ENCODE results near the gene KLF2.
"Not testable (repeated sequence)": the region's sequence is repeated elsewhere in the genome, so short reads cannot be mapped to it uniquely, and the experiment has no call there.

KLF2 gene

GRCh38 chr19:16336571-16336970 lies 11.9 kb downstream of the KLF2 start:
- no peak for DNase-seq (ENCODE audit: low read depth in 3 of 3, low spot score in 1 of 3)

- no peak for DNase-seq (ENCODE audit: low read depth in 3 of 3, low spot score in 1 of 3)
Observed at GRCh38 chr19:16337809-16338469, 13.3 kb downstream of the KLF2 start.

- no peak for DNase-seq (ENCODE audit: low read depth in 3 of 3, low spot score in 1 of 3)
Observed at GRCh38 chr19:16338470-16339360, 14.1 kb downstream of the KLF2 start.

GRCh38 chr19:16339361-16339725 lies 14.7 kb downstream of the KLF2 start:
- no peak for DNase-seq (ENCODE audit: low read depth in 3 of 3, low spot score in 1 of 3)

GRCh38 chr19:16340092-16340491 lies 15.5 kb downstream of the KLF2 start:
- no peak for DNase-seq (ENCODE audit: low read depth in 3 of 3, low spot score in 1 of 3)

GRCh38 chr19:16340654-16341053 lies 16.0 kb downstream of the KLF2 start:
- DNase-seq (ENCODE audit: low read depth in 3 of 3, low spot score in 1 of 3): no peak

- no peak for DNase-seq (ENCODE audit: low read depth in 3 of 3, low spot score in 1 of 3)
Observed at GRCh38 chr19:16342002-16342715, 17.5 kb downstream of the KLF2 start.

GRCh38 chr19:16343156-16343555 lies 18.5 kb downstream of the KLF2 start:
- no peak for DNase-seq (ENCODE audit: low read depth in 3 of 3, low spot score in 1 of 3)

- DNase-seq (ENCODE audit: low read depth in 3 of 3, low spot score in 1 of 3): no peak
Observed at GRCh38 chr19:16345457-16345856, 20.8 kb downstream of the KLF2 start.

GRCh38 chr19:16347099-16347498 lies 22.5 kb downstream of the KLF2 start:
- DNase-seq (ENCODE audit: low read depth in 3 of 3, low spot score in 1 of 3): not testable (repeated sequence)

GRCh38 chr19:16347706-16348105 lies 23.1 kb downstream of the KLF2 start:
- DNase-seq (ENCODE audit: low read depth in 3 of 3, low spot score in 1 of 3): no peak

GRCh38 chr19:16349551-16350152 lies 25.0 kb downstream of the KLF2 start:
- no peak for DNase-seq (ENCODE audit: low read depth in 3 of 3, low spot score in 1 of 3)

GRCh38 chr19:16351133-16351809 lies 26.6 kb downstream of the KLF2 start:
- DNase-seq (ENCODE audit: low read depth in 3 of 3, low spot score in 1 of 3): no peak

- no peak for DNase-seq (ENCODE audit: low read depth in 3 of 3, low spot score in 1 of 3)
Observed at GRCh38 chr19:16355293-16356043, 30.8 kb downstream of the KLF2 start.

GRCh38 chr19:16358456-16358855 lies 33.8 kb downstream of the KLF2 start:
- DNase-seq (ENCODE audit: low read depth in 3 of 3, low spot score in 1 of 3): no peak

GRCh38 chr19:16359074-16359473 lies 34.4 kb downstream of the KLF2 start:
- no peak for DNase-seq (ENCODE audit: low read depth in 3 of 3, low spot score in 1 of 3)

GRCh38 chr19:16359964-16360363 lies 35.3 kb downstream of the KLF2 start:
- DNase-seq (ENCODE audit: low read depth in 3 of 3, low spot score in 1 of 3): no peak

GRCh38 chr19:16360738-16361137 lies 36.1 kb downstream of the KLF2 start:
- DNase-seq (ENCODE audit: low read depth in 3 of 3, low spot score in 1 of 3): no peak

GRCh38 chr19:16361254-16361653 lies 36.6 kb downstream of the KLF2 start:
- no peak for DNase-seq (ENCODE audit: low read depth in 3 of 3, low spot score in 1 of 3)

- no peak for DNase-seq (ENCODE audit: low read depth in 3 of 3, low spot score in 1 of 3)
Observed at GRCh38 chr19:16361926-16362325, 37.3 kb downstream of the KLF2 start.

All from stimulated activated CD4-positive, alpha-beta T cell treated with anti-CD3 and anti-CD28 coated beads, TNF-alpha, amount 100 ng/mL, for 1 hour (primary cell).